ENCODE measurements around the gene CLRN3. TPM values are rescaled to one million over a fixed set of nuclear protein-coding genes. Genes with fewer than 3 reads are reported as not detected.

CLRN3 gene
- polyA plus RNA-seq, 1 donor from 2014 or later, result not detected

- Histone ChIP-seq H3K4me3 (ENCODE audit: low read length) (no peak overlapping the region), H3K27ac (ENCODE audit: low read length) (no peak overlapping the region), H3K27me3 (ENCODE audit: insufficient read depth, low read depth, low read length) (no peaks in the 10 kb centered on the region), H3K9me3 (ENCODE audit: low read length) (no peaks in the 10 kb centered on the region), H3K79me2 (replicated peaks; ENCODE audit: insufficient read depth, low read length) (no peaks in the 10 kb centered on the region), H2AFZ (ENCODE audit: low read depth, low read length) (no peak overlapping the region), H4K20me1 (ENCODE audit: insufficient read depth) (no peaks in the 10 kb centered on the region), H3F3A (ENCODE audit: insufficient read depth, low read length, poor library complexity, severe bottlenecking) (no peaks in the 10 kb centered on the region), H3K36me3 (ENCODE audit: insufficient read depth, low read length) (no peaks in the 10 kb centered on the region), H3K9ac (ENCODE audit: low read length) (no peak overlapping the region), H3K9me2 (ENCODE audit: insufficient read depth, low read length) (no peaks in the 10 kb centered on the region), H3K4me2 (ENCODE audit: low read length) (no peak overlapping the region)
- TF ChIP-seq MXI1 (conservative IDR thresholded peaks at IDR 0.05; ENCODE audit: poor library complexity, severe bottlenecking) (no peak), SMC3 (conservative IDR thresholded peaks at IDR 0.05; ENCODE audit: poor library complexity) (no peak), TAF1 (IDR thresholded peaks at IDR 0.05; ENCODE audit: low read depth) (no peak), EP300 (conservative IDR thresholded peaks at IDR 0.05; ENCODE audit: poor library complexity, severe bottlenecking) (no peak), EZH2 (IDR thresholded peaks at IDR 0.05; ENCODE audit: borderline replicate concordance, insufficient read depth, low read length, poor library complexity, severe bottlenecking) (no peak), RAD21 (conservative IDR thresholded peaks at IDR 0.05) (no peak), REST (IDR thresholded peaks at IDR 0.05; ENCODE audit: borderline replicate concordance) (no peak), POLR2AphosphoS5 (IDR thresholded peaks at IDR 0.05) (no peak), CTCF (IDR thresholded peaks at IDR 0.05; ENCODE audit: poor library complexity, severe bottlenecking) (no peak)
Measured at GRCh38 chr10:127878475-127879055, 14.2 kb downstream of the CLRN3 start.

- Histone ChIP-seq H3K9me2 (ENCODE audit: insufficient read depth, low read length) (no peaks in the 10 kb centered on the region), H2AFZ (ENCODE audit: low read depth, low read length) (no peak overlapping the region), H3K36me3 (ENCODE audit: insufficient read depth, low read length) (no peaks in the 10 kb centered on the region), H3K79me2 (replicated peaks; ENCODE audit: insufficient read depth, low read length) (no peaks in the 10 kb centered on the region), H4K20me1 (ENCODE audit: insufficient read depth) (no peaks in the 10 kb centered on the region), H3K4me2 (ENCODE audit: low read length) (no peak overlapping the region), H3F3A (ENCODE audit: insufficient read depth, low read length, poor library complexity, severe bottlenecking) (no peaks in the 10 kb centered on the region), H3K27ac (ENCODE audit: low read length) (no peak overlapping the region), H3K9ac (ENCODE audit: low read length) (no peak overlapping the region), H3K4me3 (ENCODE audit: low read length) (no peak overlapping the region), H3K27me3 (ENCODE audit: insufficient read depth, low read depth, low read length) (no peaks in the 10 kb centered on the region), H3K9me3 (ENCODE audit: low read length) (no peaks in the 10 kb centered on the region)
- no peak for TF ChIP-seq TAF1 (IDR thresholded peaks at IDR 0.05; ENCODE audit: low read depth)
Measured at GRCh38 chr10:127877699-127878098, 15.0 kb downstream of the CLRN3 start.
